Stimulated activated CD4-positive, alpha-beta T cell treated with anti-CD3 and anti-CD28 coated beads, TNF-alpha, amount 100 ng/mL, for 24 hours (primary cell): ENCODE results near the gene KCNN1.
"Not testable (repeated sequence)": the region's sequence is repeated elsewhere in the genome, so short reads cannot be mapped to it uniquely, and the experiment has no call there.

Experiments
- DNase-seq, 3 experiments: peaks; one replicate each; pipeline ENCODE4 v3.0.0-alpha.2; 2020; ENCODE audit warnings: low read depth in 3 of 3

KCNN1 gene

DNA sequence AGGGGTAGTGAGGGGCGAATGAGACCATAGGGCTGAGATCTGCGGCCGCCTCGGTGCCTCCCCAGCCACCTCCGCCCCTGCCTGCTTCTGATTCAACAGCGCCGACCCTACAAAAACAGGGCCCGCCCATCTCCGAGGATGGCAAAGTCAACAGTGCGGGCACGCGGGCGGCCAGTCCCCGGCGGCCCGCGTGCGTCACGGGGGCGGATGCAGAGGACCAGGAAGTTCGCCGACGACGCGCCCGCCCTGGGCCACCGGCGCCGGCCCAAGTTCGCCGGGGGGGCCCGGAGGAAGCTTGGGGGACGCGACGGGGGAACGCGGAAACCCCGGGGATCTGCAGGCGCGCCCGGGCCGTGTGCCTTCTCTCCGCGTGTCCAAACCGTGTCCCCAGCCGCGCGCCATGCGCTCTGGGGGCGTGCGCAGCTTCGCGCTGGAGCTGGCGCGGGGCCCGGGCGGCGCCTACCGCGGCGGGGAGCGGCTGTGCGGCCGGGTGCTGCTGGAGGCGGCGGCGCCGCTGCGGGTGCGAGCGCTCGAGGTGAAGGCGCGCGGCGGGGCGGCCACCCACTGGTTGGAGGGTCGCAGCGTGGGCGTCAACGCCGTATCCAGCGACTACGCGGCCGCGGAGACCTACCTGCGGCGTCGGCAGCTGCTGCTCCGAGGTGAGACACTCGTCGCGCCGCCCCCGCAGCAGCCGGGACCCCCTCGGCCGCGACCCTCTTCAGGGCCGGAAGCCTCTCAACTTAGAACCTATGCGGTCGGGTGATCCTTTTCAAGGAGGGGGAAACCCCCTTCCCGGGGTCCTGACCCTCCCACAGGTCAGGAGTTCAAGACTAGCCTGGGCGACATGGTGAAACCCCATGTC, 34.2 kb downstream of the KCNN1 start:
- peak; percentile 68 to 88 (median 75) for DNase-seq

DNA sequence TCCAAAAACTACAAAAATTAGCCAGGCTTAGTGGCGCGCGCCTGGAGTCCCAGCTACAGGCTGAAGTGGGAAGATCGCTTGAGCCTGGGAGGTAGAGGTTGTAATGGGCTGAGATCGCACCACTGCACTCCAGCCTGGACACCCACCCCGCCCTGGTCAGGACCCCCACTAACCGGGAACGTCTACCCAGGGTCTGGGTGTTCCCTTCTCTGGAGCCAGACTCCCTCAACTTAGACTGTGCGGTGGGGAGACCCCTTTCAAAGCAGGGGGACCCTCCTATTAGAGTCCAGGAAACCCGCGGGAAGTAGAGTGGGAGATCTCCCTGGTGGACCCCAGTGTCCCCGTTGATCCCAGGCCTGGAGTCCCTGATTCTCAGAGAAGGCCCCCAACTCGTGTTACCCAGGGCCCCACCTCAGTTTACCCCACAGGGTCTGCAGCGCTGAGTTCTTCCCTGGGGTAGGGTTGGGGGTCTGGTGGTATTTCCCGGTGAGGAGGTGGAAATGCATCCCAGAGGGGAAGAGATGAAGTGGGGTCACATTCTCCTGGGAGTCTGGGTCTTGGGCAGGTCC, 35.0 kb downstream of the KCNN1 start:
- no peak for DNase-seq

DNA sequence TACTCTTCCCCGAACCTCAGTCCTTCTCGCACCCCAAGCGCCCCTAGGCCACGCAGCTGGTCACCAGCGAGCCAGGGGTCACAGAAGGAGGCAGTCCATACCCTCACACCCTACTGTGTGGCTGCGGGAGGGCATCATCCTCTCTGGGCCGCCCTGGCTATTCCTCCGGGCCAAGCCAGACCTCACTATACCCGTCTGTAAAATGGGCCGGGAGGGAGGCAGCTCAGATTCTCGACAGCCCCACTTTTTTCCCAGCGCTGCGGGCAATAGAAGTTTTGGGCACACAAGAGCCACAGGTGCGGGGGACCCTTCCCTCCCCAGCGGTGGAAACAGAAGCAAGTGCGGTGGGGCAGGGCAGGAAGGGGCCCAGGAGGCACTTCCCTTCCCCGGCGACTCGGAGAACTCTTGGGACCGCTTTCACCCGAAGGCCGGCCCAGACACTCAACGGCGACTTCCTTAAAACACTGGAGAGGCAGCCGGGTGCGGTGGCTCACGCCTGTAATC, 35.5 kb downstream of the KCNN1 start:
- no peak for DNase-seq

DNA sequence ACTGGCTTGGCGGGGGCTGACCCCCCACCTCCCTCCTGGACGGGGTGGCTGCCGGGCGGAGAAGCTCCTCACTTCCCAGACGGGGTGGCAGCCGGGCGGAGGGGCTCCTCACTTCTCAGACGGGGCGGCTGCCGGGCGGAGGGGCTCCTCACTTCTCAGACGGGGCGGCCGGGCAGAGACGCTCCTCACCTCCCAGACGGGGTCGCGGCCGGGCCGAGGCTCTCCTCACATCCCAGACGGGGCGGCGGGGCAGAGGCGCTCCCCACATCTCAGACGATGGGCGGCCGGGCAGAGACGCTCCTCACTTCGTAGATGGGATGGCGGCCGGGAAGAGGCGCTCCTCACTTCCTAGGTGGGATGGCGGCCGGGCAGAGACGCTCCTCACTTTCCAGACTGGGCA, 38.8 kb downstream of the KCNN1 start:
- not testable (repeated sequence) for DNase-seq

DNA sequence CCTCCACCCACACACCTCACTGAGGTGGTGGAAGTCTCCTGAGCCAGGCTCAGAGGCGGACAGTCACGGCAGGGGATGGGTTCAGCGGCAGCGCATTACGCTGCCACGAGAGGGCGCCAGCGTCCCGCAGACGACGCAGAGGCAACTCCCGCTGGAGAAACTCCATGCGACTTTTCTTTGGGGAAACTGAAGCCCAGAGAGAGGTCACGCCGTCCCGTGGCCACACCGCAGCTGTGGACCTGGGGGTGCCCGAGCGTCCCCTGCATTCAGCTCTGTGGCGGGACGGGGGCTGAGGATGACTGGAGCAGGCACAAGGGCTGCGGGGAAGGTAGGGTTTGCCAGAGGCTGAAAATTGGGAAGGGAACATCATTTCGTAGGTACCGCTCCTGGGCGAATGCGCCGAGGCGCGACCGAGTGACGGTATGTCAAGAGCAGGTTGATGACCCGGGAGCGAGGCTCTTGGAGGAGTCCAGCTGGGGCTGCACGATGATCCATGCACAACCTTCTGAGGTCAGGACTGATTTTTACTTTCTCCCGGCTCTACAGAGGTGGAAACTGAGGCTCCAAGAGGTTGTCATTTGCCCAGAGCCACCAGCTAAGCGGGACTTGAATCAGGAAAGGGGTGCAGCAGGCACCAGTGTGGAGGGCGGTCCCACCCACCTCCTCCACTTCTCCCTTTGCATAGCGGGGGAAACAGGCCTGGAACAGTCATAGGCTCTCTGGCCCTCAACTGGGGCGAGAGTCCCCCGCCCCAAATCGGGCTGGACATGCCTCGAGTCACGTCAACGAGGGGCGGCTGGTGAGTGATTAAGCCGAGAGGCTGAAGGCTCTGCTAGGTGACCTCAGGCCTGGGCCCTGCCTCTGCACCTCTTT, 40.4 kb downstream of the KCNN1 start:
- DNase-seq = peak; percentile 61 to 79 (median 62)

DNA sequence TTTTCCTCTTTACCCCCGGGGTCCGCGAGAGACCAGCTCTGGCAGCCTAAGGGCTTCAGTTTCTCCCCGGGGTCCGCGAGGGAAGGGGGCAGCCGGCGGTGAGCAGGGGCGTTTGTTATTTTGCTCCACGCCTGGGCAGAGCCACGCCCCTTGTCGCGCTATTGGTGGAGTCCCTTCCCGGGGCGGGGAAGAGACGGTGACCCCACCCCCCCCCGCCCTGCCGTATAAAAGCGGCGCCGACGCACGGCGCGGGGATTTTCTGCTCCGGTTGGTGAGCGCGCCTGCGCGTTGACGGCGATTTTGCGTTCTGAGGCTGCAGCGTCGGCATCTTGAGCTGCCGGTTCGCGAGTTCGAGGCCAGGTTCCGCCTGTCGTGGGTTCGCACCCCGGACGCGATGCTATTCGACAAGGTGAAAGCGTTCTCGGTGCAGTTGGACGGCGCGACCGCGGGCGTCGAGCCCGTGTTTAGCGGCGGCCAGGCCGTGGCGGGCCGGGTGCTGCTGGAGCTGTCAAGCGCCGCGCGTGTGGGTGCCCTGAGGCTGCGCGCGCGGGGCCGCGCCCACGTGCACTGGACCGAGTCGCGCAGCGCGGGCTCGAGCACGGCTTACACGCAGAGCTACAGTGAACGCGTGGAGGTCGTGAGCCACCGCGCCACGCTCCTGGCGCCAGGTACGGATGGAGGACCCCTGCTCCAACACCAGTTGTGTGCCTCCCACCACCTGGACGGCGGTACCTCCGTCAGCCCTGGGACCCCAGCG, 41.2 kb downstream of the KCNN1 start, which contains the start of gene ARRDC2:
Gene ARRDC2, plus strand, starts transcription at position 254 of the 757 bp plus-strand sequence. Its CDS starts 141 bp downstream, at position 395.
- peak; percentile 76 to 85 (median 76) for DNase-seq

DNA sequence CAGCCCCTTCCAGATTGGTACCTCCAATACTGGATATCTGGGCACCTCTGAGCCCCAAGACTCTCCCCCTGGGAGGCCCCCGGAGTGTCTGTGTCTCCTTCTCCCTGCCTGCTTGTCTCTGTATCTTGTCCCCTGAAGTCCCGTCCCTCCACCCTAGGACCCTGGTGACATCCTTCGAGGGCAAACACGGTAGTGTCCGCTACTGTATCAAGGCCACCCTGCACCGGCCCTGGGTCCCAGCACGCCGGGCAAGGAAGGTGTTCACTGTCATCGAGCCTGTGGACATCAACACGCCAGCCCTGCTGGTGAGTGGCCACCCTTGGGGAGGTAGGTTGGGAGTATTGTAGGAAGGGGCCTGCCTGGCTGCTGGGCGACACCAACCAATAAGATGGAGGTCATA, 41.9 kb downstream of the KCNN1 start:
- no peak for DNase-seq

DNA sequence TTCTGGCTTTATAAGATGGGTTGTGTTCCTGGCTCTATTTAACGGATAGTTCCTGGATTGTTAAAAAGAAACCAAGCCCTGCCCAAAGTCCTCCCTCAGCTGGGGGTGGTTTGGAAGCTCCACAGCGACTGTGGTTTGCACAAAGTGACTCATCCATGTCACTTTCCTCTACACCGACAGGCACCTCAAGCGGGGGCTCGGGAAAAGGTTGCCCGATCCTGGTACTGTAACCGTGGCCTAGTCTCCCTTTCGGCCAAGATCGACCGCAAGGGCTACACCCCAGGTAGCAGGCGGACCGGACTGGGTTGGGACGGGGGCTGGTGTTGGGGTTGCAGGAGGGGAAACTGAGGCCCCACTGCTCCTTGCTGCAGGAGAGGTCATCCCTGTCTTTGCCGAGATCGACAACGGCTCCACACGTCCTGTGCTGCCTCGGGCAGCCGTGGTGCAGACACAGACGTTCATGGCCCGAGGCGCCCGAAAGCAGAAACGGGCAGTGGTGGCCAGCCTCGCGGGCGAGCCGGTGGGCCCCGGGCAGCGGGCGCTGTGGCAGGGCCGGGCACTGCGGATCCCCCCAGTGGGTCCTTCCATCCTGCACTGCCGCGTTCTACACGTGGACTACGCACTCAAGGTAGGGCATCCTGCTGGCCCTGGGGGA, 42.6 kb downstream of the KCNN1 start:
- DNase-seq = no peak

DNA sequence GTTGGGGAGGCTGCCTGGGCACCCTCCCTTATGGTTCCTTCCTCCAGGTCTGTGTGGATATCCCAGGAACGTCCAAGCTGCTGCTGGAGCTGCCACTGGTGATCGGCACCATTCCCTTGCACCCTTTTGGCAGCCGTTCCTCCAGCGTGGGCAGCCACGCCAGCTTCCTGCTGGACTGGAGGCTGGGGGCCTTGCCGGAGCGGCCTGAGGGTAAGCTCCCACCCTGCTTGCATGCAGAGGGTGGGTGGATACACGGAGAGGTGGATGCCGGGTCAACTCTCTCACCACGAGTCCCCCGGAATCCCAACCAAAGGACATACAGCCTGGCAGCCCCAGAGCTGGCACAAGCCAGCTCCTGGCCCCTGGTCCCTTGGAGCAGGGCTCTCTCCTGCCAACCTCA, 43.2 kb downstream of the KCNN1 start:
- DNase-seq = no peak

DNA sequence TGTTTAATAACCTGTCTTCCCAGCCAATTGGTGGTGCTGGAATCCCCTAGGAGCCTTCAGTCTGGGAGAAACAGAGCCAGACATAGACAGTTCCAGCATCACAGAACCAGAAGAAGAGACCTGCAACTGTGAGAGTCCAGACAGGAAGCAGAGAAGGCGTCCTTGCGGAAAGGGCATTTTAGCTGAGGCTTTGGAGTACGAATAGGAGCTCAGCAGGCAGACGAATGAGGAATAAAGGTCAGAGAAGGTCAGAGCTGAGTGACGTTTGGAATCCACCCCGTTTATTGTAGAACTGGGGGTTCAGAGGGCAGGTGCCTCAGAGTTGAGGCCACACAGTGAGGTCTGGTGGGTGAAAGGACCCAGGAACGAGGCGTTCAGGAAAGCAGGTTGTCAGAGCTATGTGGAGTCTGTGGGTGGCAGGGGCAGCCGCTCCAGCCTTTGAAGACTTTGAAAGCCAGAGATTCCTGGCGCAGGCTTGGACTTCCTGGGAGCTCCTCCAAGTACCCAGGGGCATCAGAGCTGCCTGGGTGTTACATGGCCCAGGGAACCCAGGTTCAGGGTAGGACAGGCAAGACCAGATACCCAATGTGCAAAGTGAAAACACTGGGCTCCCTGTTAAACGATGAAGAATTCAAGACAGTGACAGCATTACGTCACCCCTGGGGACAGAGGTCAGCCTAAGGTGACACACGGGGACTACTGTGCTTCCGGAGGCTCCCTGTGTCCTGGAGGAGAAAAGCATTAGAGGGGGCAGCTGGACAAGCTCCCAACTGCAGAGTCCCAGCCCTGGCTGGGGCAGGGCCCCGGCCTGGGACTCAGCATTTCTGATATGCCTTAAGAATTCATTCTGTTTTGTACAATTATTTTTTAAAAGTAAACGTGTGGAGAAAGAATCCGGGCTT, 46.6 kb downstream of the KCNN1 start:
- no peak for DNase-seq

DNA sequence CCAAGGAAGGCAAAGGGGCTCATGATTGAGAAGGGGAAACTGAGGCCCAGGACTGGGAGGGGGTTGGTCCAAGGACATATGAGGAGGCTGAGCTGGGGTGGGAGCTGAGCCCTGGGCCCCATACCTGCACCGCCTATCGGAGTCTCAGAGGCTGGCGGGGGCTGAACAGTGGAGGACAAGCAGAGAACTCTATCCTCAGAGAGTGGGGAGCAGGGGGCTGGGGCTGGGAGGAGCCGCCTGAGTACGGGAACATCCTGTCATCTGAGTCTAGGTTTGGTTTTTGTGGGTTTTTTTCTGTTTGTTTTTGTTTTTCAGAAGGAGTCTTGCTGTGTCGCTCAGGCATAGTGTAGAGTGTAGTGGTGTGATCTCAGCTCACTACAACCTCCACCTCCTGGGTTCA, 47.3 kb downstream of the KCNN1 start:
- no peak for DNase-seq

DNA sequence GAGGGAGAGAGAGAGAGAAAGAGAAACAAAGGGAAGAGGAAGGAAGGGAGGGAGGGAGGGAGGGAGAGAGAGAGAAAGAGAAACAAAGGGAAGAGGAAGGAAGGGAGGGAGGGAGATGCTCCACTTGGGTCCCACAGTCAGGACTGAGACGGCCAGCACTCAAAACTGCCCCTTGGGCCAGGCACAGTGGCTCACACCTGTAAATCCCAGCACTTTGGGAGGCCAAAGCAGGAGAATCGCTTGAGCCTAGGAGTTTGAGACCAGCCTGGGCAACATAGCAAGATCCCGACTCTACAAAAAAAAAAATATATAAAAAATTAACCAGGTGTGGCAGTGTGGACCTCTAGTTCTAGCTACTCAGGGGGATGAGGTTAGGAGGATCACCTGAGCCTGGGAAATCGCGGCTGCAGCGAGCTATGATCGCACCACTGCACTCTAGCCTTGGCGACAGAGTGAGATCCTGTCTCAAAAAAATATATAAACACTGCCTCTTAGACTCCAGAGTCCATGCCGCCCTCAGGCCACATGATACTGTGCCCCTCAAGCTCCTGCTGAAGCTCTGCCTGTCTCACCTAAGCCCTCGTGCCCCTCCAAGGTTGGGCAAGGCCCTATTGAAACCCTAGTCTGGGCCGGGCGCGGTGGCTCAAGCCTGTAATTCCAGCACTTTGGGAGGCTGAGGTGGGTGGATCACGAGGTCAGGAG, 49.5 kb downstream of the KCNN1 start:
- no peak for DNase-seq

DNA sequence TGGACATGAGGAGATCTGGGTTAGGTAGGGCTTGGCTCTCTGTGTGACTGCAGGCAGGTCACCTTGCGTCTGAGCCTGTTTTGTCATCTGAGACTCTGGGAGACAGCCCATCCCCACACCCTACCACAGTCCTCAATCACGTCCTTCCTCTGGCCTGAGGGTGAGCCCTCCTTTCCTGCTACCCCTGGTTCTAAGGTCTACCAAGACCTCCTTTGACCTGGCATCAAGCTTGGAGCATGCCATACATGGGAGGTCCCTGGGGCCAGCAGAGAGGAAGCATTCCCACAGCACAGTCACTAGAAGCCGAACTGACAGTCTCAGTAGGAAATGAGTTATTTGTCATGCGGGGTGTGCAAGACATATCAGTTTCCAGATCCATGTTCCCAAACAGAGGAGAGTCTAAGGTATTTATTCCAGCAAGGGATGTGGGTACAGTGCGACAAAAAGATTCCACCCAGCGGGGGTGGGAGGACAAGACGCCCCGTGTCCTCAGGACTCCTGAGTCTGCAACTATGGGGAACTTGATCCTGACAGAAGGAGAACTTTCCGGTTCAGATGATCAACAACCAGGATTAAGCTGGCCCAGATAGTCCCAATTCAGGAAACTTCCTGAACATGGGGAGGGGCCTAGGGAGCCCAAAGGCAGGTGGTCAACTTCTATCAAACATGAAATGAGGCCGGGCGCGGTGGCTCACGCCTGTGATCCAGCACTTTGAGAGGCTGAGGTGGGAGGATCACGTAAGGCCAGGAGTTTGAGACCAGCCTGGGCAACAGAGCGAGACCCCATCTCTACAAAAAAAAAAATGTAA, 50.6 kb downstream of the KCNN1 start:
- DNase-seq = no peak

DNA sequence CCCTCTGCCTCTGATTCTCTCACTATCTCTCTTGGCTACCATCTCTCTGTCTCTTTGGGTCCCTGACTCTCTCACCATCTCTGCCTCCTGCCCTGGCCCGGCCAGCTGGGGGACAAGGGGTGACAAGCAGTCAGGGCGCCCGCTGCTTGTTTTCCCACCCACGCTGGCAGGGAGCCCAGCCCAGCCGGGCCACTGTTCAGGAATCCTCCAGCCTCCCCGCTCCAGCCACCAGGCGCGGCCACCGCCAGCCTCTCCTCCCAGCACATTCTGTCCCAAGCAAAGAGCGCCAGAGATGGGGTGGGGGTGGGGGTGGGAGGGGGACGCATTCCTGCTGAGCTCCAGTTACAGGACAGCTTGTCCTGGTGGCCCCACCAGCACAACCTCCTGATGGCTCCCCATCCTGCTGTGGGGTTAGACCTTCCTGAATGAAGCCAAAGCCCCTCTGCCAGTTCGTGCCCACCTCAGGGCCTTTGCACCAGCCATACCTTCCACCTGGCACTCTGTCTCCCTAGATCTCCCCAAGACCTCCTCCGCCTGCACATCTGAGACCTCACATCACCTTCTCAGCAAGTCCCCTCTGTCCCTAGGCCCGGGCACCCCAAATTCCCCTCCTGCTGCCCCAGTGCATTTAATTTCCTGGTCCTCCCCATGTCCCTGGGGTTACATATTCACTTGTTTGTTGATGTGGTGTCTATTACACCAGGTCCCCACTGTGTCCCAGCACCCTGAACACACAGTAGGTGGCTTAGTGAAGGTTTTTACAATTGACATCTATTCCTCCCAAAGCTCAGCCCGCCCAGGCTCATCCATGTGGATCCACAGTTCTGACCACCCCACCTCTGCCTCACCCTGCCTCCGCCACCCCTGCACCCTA, 53.5 kb downstream of the KCNN1 start:
- DNase-seq = no peak

DNA sequence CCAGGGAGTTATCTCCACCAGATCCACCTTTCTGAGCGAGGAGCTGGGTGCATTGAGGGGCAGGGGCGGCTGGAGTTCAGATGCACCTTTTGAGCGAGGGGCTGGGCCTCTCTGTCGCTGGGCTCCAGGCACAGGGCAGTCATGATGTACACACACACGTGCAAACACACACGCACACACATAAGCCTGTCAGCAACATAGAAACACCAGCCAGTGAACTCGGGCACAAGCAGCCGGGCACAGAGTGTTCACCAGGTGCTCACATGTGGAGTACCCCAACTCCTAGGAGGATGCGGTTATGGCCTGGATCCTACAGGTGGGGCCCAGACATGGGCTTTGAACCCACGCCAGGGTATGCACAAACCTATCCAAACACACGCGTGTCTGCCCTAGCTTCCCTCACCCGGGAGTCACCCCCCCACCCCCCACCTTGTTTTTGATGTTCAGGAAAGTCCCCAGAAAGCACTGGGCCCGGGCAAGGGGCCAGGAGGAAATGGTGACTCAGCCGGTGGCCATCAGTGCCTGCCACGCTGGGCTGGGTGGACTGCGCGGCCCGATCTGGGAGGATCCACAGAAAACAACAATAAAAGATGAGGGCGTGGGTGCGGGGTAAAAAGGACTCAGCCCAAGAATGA, 54.3 kb downstream of the KCNN1 start:
- peak in 1 of 3 experiments; percentile 57 for DNase-seq

DNA sequence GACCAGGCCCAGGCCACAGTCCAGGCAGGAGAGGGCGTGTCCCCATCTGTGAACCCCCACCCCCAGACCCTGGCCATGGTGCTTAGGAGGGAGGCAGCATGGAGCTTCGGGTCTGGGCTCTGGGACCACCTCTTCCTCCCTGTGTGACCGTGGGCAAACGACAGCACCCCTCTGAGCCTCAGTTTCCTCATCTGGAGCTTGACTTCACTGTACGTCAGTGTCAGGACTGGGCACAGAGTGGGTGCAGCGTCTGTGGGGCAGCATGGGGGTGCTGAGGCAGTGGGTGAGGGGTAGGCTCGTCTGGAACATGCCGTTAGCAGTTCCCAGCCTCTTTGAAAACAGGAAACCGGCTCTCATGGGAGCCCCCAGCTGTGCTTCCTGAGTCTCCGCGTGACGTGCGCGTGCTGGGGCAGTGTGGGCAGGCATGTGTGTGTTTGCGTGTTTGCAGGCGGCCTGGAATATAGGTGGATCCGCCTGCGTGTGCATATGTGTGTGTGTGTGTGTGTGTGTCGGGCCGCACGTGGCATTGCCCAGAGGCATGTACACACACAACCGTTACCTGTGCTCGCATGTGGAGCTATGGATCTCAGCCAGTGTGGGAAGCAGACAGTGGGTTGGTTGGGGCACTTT, 56.8 kb downstream of the KCNN1 start:
- DNase-seq = peak in 1 of 3 experiments; percentile 38
